GM18499 (cell line): Measurements from ENCODE around the gene RRAS.

ENCODE experiments used
- ATAC-seq: cut with Tn5 transposase; IDR thresholded peaks from one replicate; pipeline ENCODE4 v1.9.1; 2021; ENCODE audit warnings: moderate number of reproducible peaks; ENCODE audit not compliant: insufficient read depth, unreplicated experiment

The RRAS gene

GRCh38 chr19:49599378-49600295 is 40.3 kb downstream of the RRAS start:
- no peak for ATAC-seq

GRCh38 chr19:49597703-49597974 is 42.3 kb downstream of the RRAS start:
- no peak for ATAC-seq

GRCh38 chr19:49596954-49597702 is 42.8 kb downstream of the RRAS start:
- no peak for ATAC-seq

GRCh38 chr19:49596407-49596806 is 43.5 kb downstream of the RRAS start:
- no peak for ATAC-seq

- no peak for ATAC-seq
These were observed 44.0 kb downstream of the RRAS start for GRCh38 chr19:49595819-49596404.

- ATAC-seq: no peak
These were observed 44.7 kb downstream of the RRAS start for GRCh38 chr19:49594993-49595818.

GRCh38 chr19:49594157-49594992 is 45.6 kb downstream of the RRAS start:
- no peak for ATAC-seq

GRCh38 chr19:49593233-49594113 is 46.5 kb downstream of the RRAS start:
- peak; percentile 43 for ATAC-seq

GRCh38 chr19:49592486-49593232 is 47.3 kb downstream of the RRAS start:
- no peak for ATAC-seq

GRCh38 chr19:49591731-49592485 is 48.0 kb downstream of the RRAS start:
- ATAC-seq: no peak

- no peak for ATAC-seq
These were observed 48.8 kb downstream of the RRAS start, which contains the start of gene PRR12 for GRCh38 chr19:49590971-49591730. Gene PRR12, plus strand, starts transcription at chr19:49591182. Its CDS starts 473 bp downstream, at chr19:49591655.

- peak; percentile 49 for ATAC-seq
These were observed 49.6 kb downstream of the RRAS start for GRCh38 chr19:49590071-49590970.

GRCh38 chr19:49589502-49589905 is 50.4 kb downstream of the RRAS start:
- ATAC-seq: no peak

GRCh38 chr19:49588365-49589122 is 51.4 kb downstream of the RRAS start:
- ATAC-seq: no peak

GRCh38 chr19:49587227-49587626 is 52.7 kb downstream of the RRAS start:
- no peak for ATAC-seq
